Panc1 (cell line): Measurements from ENCODE around the gene CHD6.

Experiments used
- CTCF ChIP-seq: fragments of 450-650 bp; IDR thresholded peaks from 2 replicates; pipeline ENCODE4 v1.5.1; 2017; ENCODE audit warnings: mild to moderate bottlenecking
- POLR2AphosphoS5 ChIP-seq: IDR thresholded peaks from 2 replicates; pipeline ENCODE4 v1.6.1; 2012; ENCODE audit warnings: mild to moderate bottlenecking, low read depth, low read length, moderate library complexity

GRCh38 chr20:41537865-41538264 lies 80.3 kb downstream of the CHD6 start:
- TF ChIP-seq CTCF (no peak), POLR2AphosphoS5 (no peak)
